ENCODE data around the gene KCNN3. TPM values are rescaled to one million over a fixed set of nuclear protein-coding genes. Genes with fewer than 3 reads are reported as not detected.

Gene KCNN3
- total RNA-seq = 0.04 and 0.34 TPM in 2 replicates

DNA sequence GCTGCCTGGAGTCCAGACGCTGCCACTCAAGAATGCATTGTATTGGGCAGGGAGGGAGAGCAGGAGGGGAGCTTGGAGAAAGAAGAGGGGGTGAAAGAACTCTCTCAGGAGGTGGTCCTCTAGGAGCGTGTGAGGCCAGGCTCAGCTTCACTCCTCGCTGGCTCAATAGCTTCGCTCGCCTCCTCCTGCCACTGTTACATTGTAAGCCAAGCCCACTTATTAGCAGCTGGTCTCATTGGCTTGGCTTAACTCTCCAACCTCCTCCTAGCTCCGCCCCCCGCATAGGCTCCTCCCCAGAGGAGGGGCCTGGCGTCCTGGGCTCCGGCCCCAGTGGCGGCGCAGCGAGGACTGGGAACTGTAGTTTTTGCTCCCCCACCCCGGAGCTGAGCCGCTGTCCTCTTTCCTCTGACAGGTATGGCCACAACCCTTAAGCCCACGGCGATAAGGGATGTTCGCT is at the start of gene KCNN3:
Gene KCNN3 (minus strand): TSS at position 167 of the 457 bp plus-strand sequence. CDS start 317 bp downstream, outside the sequence.
- no peaks in the 10 kb centered on the region for H3K36me3 ChIP-seq (ENCODE audit: control insufficient read depth, insufficient read depth, low read length)
- H3K4me3 ChIP-seq (ENCODE audit: low read depth, low read length) = no peak within 1 kb of the TSS
- peak; percentile 68 for DNase-seq (ENCODE audit: low read depth)
- TF ChIP-seq, protein P1, sequence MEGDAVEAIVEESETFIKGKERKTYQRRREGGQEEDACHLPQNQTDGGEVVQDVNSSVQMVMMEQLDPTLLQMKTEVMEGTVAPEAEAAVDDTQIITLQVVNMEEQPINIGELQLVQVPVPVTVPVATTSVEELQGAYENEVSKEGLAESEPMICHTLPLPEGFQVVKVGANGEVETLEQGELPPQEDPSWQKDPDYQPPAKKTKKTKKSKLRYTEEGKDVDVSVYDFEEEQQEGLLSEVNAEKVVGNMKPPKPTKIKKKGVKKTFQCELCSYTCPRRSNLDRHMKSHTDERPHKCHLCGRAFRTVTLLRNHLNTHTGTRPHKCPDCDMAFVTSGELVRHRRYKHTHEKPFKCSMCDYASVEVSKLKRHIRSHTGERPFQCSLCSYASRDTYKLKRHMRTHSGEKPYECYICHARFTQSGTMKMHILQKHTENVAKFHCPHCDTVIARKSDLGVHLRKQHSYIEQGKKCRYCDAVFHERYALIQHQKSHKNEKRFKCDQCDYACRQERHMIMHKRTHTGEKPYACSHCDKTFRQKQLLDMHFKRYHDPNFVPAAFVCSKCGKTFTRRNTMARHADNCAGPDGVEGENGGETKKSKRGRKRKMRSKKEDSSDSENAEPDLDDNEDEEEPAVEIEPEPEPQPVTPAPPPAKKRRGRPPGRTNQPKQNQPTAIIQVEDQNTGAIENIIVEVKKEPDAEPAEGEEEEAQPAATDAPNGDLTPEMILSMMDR (IDR thresholded peaks at IDR 0.05; ENCODE audit: insufficient read depth, low read length, poor library complexity, severe bottlenecking) = no peak
- peaks cover 25% of the 10 kb centered on the region for H3K27me3 ChIP-seq (ENCODE audit: control insufficient read depth, insufficient read depth, low read length)

DNA sequence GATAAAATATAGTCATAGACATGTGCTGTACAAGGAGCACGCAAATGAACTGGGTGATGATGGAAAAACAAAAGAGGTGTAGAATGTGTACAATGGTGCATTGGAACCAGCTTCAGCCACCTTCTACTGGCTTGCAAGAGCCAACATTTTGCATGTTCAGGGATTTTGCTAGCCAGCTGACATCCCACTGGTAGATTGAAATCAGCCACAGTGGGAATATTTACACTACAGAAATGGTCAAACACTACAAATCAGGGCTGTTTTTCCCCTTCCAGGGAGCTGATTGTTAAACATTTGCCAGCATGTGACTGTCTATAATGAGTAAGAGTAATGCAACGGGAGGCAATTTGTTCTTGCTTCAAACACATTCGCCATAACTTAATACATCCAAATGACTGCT is 43.2 kb upstream of the KCNN3 start:
- TF ChIP-seq, protein P1 (IDR thresholded peaks at IDR 0.05; ENCODE audit: insufficient read depth, low read length, poor library complexity, severe bottlenecking) = no peak
- Histone ChIP-seq H3K27me3 (ENCODE audit: control insufficient read depth, insufficient read depth, low read length) (peaks cover 4% of the 10 kb centered on the region), H3K36me3 (ENCODE audit: control insufficient read depth, insufficient read depth, low read length) (no peaks in the 10 kb centered on the region), H3K4me3 (ENCODE audit: low read depth, low read length) (no peak overlapping the region)
- DNase-seq (ENCODE audit: low read depth) = no peak

DNA sequence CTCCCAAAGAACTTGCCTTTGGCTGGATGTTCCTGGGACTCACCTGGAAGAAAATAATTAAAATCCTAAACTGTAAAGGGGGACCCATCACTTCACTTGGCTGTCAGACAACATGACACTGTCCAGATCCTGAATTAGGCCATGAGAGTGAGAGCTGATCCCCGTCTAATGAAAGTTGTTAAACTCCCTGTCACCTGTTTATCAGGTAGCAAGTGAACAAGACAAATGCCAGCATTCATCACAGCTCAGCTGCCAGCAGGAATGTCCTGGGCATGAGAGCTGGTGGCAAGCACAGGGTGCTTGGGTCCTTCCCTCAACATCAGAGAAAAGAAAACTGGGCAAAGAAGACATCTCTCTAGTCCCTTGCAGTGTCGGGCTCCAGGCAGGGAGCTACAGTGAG is 42.7 kb upstream of the KCNN3 start:
- TF ChIP-seq, protein P1 (IDR thresholded peaks at IDR 0.05; ENCODE audit: insufficient read depth, low read length, poor library complexity, severe bottlenecking) = no peak
- no peak for DNase-seq (ENCODE audit: low read depth)
- Histone ChIP-seq H3K36me3 (ENCODE audit: control insufficient read depth, insufficient read depth, low read length) (no peaks in the 10 kb centered on the region), H3K4me3 (ENCODE audit: low read depth, low read length) (no peak overlapping the region), H3K27me3 (ENCODE audit: control insufficient read depth, insufficient read depth, low read length) (peaks cover 4% of the 10 kb centered on the region)

DNA sequence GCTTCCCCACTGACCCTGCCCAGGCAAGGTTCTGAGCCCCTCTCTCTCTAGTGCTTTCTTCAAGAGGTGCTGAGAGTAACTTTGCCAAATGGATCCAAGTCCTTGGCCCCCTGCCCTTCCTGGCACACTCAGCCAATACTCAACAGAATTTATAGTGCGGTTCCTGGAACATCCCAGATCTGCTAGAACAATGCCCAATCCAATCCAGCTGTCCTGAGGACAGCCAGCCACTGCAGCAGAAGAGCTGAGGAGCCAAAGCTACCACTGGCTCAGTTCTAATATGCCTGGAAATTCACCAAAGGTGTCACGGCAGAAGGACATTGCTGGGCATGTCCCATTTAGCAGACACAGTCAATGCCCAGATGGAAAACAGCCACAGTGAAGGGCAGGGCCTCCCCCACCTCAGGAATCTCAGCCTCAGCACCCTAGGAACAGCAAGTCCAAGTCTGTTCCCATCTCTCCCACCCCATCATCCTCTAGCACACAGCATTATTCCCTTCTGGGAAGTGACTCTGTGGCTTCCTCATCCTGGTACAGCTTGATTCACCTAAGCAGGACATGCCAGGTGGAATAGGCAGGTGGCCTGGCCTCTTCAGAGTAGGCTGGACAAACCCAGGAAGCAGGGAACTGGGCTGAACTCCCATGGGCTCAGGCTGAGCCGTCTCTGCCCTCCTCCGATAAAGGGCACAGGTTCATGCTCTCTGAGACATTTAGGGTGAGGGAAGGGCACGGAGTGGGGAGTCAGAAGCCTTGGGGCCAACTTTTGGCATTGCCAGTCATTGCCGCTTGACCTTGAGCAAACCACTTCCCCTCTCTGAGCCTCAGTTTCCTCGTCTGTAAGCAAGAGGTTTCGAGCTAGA is 41.8 kb upstream of the KCNN3 start:
- Histone ChIP-seq H3K27me3 (ENCODE audit: control insufficient read depth, insufficient read depth, low read length) (peaks cover 4% of the 10 kb centered on the region), H3K4me3 (ENCODE audit: low read depth, low read length) (no peak overlapping the region), H3K36me3 (ENCODE audit: control insufficient read depth, insufficient read depth, low read length) (no peaks in the 10 kb centered on the region)
- DNase-seq (ENCODE audit: low read depth) = no peak
- TF ChIP-seq, protein P1 (IDR thresholded peaks at IDR 0.05; ENCODE audit: insufficient read depth, low read length, poor library complexity, severe bottlenecking) = no peak

DNA sequence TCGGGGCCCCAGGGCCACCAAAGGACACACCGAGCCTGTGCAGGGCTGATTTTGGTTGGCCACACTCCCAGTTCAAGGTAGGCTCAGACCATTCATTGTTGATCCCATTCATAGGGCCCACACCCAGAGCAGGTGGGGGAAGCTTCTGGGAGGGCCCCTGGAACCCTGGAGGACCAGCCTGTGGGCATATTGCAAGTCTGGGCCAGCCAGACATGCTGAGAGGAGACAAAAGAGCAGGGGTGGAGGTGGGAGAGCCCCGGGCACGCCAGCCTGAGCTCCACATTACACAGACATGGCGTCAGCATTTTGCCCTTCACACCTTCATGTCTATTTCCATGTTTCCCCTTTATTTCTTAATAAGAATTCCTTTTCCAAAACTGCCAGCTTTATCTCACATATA is 40.8 kb upstream of the KCNN3 start:
- Histone ChIP-seq H3K4me3 (ENCODE audit: low read depth, low read length) (no peak overlapping the region), H3K36me3 (ENCODE audit: control insufficient read depth, insufficient read depth, low read length) (no peaks in the 10 kb centered on the region), H3K27me3 (ENCODE audit: control insufficient read depth, insufficient read depth, low read length) (peaks cover 4% of the 10 kb centered on the region)
- TF ChIP-seq, protein P1 (IDR thresholded peaks at IDR 0.05; ENCODE audit: insufficient read depth, low read length, poor library complexity, severe bottlenecking) = no peak
- DNase-seq (ENCODE audit: low read depth) = no peak

Measured in kidney epithelial cell (primary cell).